Measurements from ENCODE around the gene LILRB2.
"Not testable (repeated sequence)": the region's sequence is repeated elsewhere in the genome, so short reads cannot be mapped to it uniquely, and the experiment has no call there.

DNA sequence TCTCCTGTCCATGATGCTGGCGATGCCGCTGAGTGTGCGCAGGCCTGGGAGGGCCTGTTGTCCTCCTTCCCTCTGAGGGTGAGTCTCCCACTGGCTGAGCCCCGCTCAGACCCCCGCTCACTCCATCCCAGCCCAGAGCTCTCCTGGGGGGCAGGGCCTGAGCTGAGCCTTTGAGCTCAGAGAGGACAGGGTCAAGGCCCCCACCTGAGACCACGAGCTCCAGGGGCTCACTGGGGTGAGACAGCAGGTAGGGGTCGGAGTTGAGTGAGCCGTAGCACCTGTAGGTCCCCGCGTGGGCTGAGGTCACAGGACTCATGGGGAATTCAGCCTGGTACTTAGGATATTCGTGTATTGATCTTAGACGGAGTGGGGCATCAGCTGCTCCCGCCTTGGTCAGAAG lies 2.9 kb downstream of the LILRB2 start:
- TF ChIP-seq EZH2 (IDR thresholded peaks at IDR 0.05; ENCODE audit: borderline replicate concordance, insufficient read depth, low read depth, low read length, poor library complexity, severe bottlenecking) = not testable (repeated sequence)
- TF ChIP-seq, protein P1, sequence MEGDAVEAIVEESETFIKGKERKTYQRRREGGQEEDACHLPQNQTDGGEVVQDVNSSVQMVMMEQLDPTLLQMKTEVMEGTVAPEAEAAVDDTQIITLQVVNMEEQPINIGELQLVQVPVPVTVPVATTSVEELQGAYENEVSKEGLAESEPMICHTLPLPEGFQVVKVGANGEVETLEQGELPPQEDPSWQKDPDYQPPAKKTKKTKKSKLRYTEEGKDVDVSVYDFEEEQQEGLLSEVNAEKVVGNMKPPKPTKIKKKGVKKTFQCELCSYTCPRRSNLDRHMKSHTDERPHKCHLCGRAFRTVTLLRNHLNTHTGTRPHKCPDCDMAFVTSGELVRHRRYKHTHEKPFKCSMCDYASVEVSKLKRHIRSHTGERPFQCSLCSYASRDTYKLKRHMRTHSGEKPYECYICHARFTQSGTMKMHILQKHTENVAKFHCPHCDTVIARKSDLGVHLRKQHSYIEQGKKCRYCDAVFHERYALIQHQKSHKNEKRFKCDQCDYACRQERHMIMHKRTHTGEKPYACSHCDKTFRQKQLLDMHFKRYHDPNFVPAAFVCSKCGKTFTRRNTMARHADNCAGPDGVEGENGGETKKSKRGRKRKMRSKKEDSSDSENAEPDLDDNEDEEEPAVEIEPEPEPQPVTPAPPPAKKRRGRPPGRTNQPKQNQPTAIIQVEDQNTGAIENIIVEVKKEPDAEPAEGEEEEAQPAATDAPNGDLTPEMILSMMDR (IDR thresholded peaks at IDR 0.05) = not testable (repeated sequence)
